ENCODE results near the gene STRADA.

Gene STRADA, protein sequence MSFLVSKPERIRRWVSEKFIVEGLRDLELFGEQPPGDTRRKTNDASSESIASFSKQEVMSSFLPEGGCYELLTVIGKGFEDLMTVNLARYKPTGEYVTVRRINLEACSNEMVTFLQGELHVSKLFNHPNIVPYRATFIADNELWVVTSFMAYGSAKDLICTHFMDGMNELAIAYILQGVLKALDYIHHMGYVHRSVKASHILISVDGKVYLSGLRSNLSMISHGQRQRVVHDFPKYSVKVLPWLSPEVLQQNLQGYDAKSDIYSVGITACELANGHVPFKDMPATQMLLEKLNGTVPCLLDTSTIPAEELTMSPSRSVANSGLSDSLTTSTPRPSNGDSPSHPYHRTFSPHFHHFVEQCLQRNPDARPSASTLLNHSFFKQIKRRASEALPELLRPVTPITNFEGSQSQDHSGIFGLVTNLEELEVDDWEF

DNA sequence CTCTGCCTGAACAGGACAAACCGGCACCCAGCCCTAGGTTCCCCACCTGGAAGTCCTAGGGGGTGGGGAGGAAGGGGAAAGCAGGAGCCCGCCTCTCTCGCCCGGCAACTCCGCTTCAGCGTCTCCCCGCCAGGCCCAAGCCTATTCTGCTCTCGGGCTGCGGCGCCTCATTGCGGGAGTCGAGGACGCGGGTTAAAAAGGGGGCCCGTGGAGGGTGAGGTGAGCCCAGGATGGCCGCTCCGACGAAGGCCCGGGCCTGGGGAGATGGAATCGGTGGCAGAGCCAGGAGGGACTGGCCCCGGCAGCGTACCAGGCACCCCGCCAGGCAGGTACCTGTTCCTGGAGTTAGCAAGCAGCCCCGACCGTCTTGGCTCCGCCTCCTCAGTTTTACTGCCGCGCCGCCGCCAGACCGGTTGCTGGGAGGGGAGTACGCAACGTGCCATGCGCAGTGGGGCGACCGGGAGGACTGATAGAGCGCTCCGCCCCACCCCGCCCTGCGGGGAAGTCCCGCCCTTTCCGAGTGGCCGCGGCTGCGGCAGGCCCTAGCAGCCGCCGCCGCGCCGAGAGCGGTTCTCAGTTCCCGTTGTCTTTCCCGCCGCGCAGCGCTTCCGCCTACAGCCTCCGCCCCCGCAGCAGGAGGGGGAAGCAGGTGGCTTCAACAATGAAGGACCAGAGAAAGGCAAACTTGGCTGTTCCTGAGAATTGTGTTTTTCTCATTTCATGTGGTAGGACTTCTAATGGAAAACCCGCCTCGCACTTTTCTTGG is at the start of gene STRADA:
Gene STRADA (minus strand): TSS at position 392 of the 766 bp plus-strand sequence. CDS start 13,430 bp downstream, outside the sequence.
- no peak for FAIRE-seq

DNA sequence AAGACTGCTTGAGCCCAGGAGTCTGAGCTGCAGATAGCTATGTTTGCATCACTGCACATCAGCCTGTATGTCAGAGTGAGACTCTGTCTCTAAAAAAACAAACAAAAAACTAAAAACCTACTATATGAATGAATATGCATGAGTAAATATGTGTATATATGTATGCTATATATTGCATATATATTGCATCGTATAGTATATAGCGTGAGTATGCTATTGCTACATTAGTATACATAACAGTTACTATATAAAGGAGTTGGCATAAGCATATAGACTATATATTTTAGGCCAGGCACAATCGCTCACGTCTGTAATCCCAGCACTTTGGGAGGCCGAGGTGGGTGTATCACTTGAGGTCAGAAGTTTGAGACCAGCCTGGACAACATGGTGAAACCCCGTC is 48.5 kb upstream of the STRADA start:
- FAIRE-seq: no peak

DNA sequence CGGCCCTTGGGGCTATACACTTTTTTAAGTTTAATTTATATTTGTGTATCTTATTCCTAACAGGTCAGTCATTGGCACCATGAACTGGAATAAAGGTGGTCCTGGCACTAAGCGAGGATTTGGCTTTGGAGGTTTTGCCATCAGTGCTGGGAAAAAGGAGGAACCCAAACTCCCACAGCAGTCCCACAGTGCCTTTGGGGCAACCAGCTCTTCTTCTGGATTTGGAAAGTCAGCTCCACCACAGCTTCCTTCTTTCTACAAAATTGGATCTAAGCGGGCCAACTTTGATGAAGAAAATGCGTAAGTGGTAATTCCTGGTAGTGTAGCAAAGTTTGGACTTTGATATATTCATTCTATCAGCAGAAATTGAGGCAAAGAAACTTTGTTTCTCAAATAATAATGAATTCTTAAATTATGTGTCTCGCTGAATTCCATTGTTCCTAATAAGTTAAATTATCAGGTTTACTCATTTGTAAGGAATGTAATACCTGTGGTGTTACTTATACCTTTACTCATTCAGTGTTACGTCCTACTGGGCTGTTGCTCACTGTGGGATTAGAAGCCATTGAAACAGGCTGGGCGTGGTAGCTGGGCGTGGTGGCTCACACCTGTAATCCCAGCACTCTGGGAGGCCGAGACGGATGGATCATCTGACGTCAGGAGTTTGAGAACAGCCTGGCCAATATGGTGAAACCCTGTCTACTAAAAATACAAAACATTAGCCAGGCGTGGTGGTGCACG is 45.5 kb upstream of the STRADA start:
- no peak for FAIRE-seq

DNA sequence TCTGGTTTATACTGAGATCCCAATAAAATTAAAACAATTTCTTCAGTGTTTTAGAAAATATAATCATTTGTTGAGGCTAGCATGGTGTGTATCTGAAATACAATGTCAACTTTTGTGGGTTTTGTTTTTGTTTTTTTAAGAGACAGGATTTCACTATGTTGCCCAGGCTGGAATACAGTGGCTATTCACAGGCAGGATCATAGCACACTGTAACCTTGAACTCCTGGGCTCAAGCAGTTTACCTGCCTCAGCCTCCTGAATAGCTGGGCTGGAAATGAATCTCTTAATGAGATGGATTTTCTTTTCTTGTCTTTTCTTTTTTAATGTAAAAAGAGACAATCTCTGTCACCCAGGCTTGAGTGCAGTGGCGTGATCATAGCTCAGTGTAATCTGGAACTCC is 44.5 kb upstream of the STRADA start:
- no peak for FAIRE-seq

DNA sequence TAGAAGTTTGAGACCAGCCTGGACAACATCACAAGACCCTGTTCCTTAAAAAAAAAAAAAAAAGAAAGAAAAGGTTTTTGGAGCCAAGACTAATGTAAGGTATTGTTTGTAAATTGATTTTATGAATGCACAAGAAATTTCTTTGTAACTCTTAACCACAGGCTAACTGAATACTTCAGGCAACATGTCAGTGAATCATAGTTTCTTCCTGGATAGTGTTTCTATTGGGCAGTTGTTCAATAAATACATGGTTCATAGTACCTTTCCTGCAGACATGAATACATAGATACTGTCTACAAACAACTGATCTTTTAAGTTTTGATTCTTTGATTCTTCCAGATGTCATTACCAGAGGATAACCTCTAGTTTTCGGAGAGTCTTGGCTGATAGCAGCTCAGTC is 44.0 kb upstream of the STRADA start:
- no peak for FAIRE-seq

DNA sequence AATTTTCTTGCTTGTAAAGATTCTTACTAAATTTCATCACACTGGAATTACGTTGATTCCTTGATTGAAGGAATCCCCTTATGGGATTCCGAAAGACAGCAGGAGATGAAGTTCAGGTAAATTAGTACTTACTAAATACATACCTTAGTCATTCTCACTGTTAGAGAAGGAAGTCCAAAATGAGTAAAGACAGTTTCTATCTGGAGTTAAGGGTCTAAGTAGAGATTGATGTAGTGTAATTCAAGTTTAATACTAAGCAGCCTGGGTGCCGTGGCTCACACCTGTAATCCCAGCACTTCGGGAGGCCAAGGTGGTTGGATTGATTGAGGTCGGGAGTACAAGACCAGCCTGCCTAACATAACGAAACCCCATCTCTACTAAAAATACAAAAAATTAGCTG is 41.9 kb upstream of the STRADA start:
- FAIRE-seq: no peak

DNA sequence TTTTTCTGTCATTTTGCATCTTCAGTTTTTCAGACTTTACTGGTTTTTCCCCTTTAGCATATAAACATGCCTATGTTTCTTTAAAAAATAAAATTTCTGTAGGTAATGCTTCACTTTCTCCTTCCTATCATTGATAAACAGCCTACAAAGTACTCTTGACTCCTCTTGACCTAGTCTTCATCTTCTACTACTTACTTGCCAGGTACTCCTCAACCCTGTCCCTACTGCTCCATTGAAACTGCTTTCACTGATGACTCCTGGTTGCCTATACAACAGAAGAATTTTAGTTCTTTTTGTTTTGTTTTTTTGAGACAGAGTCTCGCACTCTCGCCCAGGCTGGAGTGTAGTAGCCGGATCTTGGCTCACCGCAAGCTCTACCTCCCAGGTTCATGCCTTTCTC is 39.3 kb upstream of the STRADA start:
- FAIRE-seq: no peak

DNA sequence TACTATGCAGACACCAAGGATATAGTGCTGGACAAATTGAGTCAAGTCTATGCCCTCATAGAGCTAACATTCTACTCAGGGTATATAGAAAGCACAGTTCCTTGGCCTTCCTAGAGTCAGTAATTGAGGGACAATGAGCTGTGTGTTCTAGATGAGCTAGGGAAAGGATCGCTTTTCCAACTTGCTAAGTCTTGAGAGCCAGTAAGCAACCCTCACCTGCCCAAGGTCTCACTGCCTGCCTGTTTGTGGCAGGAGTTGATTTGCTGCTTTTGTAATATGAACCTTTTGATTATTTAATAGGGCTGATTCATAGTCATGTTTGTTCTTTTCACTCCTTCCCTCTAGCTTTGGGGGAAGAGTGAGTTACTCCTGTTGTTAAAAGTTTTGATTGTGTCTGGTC is 38.9 kb upstream of the STRADA start:
- FAIRE-seq: no peak

DNA sequence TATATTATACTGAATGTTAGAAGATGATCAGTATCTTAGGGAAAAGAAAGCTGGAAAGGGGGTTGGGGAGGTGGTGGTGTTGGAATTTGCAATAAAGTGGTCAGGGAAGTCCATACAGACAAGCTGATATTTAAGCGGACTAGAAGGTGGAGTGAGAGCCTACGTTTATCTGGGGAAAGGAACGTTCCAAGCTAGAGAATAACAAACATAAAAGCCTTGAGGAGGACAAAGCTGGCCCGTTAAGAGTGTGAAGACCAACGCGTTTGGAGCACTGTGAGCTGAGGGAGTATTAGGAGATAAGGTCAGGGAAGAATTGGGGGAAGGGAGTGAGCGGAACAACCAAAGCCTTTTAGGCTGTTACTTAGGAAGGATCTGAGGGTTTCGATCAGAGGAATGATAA is 33.8 kb upstream of the STRADA start:
- no peak for FAIRE-seq

DNA sequence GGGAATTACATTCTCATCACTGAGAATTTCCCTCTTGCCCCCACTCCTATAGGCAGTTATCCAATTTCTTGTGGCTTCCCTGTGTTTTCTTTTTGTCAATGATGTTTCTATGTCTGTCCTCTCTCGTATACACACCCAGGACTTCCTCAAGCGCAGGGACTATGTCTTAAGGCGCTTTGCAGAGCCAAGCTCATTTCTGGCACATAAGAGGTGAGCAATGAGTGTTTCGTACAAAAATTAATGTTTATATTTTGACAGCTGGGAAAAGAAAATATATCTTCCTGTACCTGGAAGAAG is 33.3 kb upstream of the STRADA start:
- no peak for FAIRE-seq

DNA sequence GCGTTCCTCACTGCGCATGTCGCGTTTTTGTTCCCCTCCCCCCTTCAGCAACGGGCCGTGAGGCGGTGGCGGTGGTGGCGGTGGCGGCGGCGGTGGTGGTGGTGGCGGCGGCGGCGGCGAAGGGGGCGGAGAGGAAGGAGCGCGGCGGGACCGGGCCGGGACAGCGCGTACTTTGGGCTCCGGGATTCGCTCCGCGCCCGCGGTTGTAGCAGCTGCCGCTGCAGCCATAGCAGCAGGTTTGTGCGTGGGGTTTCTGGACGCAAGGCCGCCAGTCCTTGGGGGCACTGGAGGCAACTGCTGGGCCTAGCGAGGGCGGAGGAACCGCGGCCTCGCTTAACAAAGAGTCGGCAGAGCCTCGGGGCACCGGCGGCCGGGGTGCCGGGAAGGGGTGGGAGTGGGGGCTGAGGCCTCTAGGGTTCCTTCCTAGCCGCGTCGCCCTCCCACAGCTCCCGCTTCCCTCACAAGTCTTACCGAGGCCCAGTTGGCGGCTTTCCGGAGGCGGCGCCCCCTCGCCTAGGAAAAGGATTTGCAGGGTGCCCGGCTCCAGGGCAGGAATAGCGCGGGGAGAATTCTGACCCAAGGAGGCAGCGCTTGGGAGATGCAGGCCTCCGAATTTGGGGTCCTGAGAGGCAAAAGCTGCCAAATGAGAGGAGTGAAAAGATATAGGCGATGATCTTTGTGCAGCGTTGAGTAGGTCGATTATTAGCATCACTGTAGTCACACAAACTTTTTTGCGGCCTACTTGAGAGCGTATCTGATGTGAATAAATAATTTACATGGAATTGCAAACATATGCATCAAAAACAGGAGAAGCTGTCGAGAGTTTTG is 32.8 kb upstream of the STRADA start, which contains the start of gene DDX42:
Gene DDX42 (plus strand): TSS at position 30 of the 828 bp plus-strand sequence. CDS start 12,880 bp downstream, outside the sequence.
- FAIRE-seq: no peak

DNA sequence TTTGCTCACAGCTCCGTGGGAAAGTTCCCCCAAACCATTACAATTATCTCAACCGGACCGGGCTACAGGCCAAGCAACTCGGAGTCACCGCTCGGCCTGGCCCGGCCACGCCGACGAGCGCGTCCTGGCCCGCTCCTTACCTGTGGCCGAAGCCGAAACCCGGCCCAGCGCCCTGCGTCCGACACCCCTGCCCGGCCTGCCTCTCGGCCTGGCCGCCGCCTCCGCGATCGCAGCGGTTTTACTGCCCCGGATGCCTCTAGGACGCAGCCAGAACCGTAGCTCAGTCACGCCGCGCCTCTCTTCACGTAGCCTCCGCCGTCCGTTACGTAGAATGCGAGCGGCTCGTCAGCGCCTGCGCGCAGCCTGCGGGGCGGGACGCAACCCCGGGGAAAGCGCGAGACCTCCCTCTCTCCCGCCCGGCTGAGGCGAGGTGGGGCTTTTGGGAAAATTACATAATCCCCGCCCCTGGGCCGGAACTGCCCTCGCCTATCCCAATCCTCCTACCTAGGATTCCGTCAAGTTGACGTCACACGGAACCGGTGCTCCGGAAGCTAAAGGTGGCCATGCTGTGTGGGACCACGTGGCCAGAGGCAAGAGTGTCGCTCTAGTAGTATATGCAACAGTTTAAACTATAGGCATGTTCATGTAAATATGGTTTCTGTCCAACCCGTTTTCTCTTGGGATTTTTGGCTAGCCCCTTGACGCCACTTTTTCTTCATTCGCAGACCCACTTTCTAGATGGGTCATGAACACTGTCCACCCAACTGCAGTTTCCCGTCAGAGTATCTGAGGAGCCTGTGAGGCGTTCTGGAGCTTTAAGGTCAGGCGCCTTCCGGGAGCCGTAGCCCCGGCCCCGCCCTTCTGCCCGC is 31.9 kb upstream of the STRADA start, which contains the start of gene CCDC47:
Gene CCDC47 (minus strand): TSS at position 326 of the 869 bp plus-strand sequence. CDS start 7,422 bp downstream, outside the sequence.
- peak; percentile 97 for FAIRE-seq

DNA sequence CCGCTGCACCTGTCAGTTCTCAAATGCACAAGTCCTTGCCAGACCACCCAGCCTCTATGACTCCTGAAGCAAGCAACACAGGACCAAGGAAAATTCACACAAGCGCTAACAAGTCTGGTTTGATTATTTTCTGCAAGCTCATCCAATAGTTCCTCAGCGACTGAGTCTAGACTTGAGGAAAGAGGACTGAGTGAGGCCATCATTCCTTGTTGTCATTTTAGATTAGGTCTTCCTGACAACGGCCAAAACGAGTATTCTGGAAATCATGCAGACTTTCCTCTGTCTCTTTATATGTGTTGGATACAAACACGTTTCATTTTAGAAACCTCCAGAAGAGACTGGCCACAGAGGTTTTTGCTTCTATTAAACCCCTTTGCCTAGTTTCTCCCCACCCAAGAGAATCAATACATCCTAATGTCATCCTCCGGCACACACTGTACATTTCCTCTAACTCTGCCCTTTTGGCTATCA is 31.2 kb upstream of the STRADA start:
- no peak for FAIRE-seq

DNA sequence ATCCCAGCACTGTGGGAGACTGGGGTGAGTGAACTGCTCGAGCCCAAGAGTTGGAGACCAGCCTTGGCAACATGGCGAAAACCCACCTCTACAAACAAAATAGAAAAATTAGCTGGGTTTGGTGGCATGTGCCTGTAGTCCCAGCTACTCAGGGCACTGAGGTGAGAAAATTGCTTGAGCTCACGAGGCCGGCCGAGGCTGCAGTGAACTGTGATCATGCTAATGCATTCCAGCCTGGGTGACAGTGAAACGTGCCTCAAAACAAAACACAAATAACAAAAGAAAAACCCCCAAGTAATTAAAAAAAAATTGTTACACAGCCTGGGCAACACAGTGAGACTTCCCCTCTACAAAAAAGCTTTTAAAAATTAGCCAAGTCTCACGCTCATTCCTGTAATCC is 26.8 kb upstream of the STRADA start:
- FAIRE-seq: no peak

DNA sequence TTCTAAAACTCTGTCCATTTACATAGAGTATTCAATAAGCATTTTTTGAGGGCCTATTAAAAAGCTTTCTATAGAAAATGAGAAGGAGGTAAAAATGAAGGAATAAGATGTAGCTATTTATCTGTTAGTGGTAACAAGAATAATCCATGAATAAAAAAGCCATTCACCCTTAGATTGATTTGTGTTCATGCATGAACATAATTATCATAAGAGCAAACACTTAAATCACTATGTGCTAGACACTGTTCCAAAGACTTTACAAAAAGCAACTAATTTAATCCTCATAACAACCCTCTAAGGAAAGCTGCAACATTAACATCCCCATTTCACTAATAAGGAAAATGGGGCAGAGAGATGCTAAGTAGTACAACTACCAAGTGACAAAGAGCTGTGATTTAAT is 25.2 kb upstream of the STRADA start:
- FAIRE-seq: no peak

DNA sequence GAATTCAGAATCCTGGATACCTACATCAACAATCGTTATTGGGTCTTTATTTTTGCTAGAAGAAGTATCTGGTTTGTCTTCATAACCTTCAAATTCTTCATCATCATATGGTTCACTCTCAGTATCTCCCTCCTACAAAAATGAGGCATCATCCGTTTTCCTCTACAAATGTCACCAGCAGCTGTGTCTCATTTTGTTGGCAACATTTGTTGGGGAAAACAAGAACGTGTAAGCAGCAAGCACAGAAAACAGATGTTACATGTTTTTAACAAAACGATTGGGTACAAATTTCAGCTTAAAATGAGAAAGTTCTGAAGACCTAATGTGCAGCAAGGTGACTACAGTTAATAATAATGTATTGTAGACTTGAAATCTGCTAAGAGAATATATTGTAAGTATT is 23.1 kb upstream of the STRADA start:
- no peak for FAIRE-seq

DNA sequence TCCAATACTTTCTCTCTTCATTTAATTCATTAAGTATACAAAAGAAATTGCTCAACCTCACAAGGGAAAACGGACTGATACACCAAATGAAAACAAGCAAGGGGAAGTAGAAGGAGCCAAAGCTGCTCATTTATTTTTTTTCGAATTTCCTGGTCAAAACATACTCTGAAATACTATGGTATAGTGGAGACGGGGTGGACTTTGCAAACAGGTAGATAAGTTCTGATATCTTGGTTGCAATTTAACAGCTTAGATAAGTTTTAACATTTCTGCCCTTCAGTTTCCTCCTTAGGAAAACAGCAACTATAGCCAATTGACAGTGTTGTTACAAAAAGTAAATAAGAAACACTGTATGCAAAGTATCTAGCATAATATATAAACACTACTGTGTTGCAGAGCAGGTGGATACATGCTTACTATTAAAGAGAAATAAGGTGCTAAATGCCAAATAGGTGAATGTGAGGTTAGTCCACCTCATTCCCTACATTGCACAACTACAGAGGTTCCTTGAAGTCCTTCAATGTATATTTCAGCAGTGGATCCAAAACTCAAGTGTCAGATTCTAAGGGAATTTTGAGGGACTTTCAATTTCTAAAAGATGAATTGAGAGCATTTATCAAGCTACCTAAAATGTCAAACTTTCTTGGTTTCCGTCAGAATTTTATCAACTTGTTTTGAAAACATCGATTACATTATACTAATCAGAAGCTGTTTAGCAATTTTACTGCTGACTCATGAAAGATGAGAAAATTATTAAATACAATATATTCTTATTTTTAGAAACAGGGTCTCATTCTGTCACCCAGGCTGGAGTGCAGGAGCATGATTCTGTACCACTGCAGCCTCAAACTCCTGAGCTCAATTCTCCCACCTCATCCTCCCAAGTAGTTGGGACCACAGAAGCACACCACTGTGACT is 20.8 kb upstream of the STRADA start:
- no peak for FAIRE-seq

DNA sequence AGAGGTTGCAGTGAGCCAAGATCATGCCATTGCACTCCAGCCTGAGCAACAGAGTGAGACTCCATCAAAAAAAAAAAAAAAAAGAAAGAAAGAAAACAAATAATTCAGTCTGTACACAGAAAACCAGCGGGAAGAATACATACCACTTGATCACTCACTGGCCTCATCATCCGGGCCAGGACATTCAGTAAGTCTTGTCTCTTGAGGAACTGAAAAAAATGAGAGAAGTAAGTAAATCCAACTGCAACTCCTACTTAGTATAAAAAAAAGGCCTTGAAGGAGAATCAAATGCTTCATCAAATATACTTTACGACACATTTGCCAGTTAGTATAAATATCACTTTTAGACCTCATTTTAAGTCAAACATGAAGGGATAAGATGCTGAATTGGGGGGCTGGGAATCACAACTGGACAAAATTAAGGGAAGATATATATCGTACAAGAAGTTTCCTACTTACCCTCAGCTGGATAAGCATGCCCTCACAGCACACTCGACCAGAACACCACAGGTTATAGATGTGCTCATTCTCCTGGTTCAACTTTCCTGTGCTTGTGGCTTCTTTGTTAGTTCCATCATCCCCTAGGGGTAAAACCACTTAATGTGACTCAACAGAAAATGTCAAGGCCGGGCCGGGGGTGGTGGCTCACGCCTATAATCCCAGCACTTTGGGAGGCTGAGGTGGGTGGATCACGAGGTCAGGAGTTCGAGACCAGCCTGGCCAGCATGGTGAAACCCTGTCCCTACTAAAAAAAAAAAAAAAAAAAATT is 19.4 kb upstream of the STRADA start:
- FAIRE-seq: no peak

DNA sequence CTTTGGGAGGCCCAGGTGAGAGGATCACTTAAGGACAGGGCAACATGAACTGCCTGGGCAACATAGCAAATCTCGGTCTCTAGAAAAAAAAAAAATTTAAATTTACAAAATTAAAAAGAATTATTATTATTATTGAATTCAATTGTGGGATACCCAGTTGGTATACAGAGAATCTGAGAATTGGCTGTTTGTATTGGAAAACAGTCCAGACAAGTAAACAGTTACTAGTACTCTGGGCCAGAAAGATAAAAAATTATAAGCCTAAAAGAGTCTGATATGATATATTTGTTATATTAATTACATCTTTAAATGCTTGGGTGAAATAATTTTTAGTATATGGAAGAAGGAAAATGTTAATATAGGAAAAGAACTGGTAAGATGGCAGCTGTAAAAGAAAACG is 16.8 kb upstream of the STRADA start:
- no peak for FAIRE-seq
